Neural progenitor cell (in vitro differentiated cells): ENCODE results near the gene TMEM240.

Experiments
- CTCF ChIP-seq: fragments of 200-600 bp; sonication (generic); IDR thresholded peaks from 2 replicates; pipeline ENCODE4 v1.5.1; 2017; ENCODE audit warnings: antibody characterized with exemption, mild to moderate bottlenecking
- EZH2phosphoT487 ChIP-seq: fragments of 200-600 bp; sonication (generic); IDR thresholded peaks from 2 replicates; pipeline ENCODE4 v1.6.1; 2017; ENCODE audit warnings: antibody characterized with exemption

- TF ChIP-seq CTCF (no peak), EZH2phosphoT487 (no peak)
These were observed 9.7 kb upstream of the TMEM240 start for GRCh38 chr1:1550087-1550486.
